Hepatocyte (in vitro differentiated cells): Measurements from ENCODE around the gene ACACA.

Experiments
- CTCF ChIP-seq: fragments of 200-600 bp; sonication (generic); IDR thresholded peaks from 2 replicates; pipeline ENCODE4 v1.5.1; 2016; ENCODE audit warnings: antibody characterized with exemption, mild to moderate bottlenecking; ENCODE audit not compliant: poor library complexity
- EZH2 ChIP-seq: fragments of 200-600 bp; sonication (generic); IDR thresholded peaks from 2 replicates; pipeline ENCODE4 v1.6.1; 2016; ENCODE audit warnings: antibody characterized with exemption, mild to moderate bottlenecking, borderline replicate concordance
- EZH2phosphoT487 ChIP-seq: fragments of 200-600 bp; sonication (generic); IDR thresholded peaks from one replicate; pipeline ENCODE4 v1.6.1; 2018; ENCODE audit warnings: antibody characterized with exemption, mild to moderate bottlenecking, low read depth, moderate library complexity; ENCODE audit not compliant: unreplicated experiment, severe bottlenecking

- TF ChIP-seq CTCF (no peak), EZH2 (no peak), EZH2phosphoT487 (no peak)
These were observed 130.2 kb downstream of the ACACA start for GRCh38 chr17:37276475-37276874.
